GM12865 (cell line): ENCODE data around the gene TRAPPC3.

ENCODE experiments used
- DNase-seq: peaks from one replicate; pipeline ENCODE4 v3.0.0; 2010; ENCODE audit warnings: low read depth
- H3K4me3 ChIP-seq: 2 replicates; pipeline ENCODE4 v1.5.1; 2011; ENCODE audit warnings: mild to moderate bottlenecking, low read depth, low read length, control low read depth
- TF ChIP-seq, protein P1 (sequence below): IDR thresholded peaks from 2 replicates; pipeline ENCODE4 v1.5.1; 2011; ENCODE audit warnings: low read length, control low read depth, low read depth, inconsistent platforms; ENCODE audit not compliant: insufficient read depth; ENCODE audit errors: missing control alignments

TRAPPC3 gene

DNA sequence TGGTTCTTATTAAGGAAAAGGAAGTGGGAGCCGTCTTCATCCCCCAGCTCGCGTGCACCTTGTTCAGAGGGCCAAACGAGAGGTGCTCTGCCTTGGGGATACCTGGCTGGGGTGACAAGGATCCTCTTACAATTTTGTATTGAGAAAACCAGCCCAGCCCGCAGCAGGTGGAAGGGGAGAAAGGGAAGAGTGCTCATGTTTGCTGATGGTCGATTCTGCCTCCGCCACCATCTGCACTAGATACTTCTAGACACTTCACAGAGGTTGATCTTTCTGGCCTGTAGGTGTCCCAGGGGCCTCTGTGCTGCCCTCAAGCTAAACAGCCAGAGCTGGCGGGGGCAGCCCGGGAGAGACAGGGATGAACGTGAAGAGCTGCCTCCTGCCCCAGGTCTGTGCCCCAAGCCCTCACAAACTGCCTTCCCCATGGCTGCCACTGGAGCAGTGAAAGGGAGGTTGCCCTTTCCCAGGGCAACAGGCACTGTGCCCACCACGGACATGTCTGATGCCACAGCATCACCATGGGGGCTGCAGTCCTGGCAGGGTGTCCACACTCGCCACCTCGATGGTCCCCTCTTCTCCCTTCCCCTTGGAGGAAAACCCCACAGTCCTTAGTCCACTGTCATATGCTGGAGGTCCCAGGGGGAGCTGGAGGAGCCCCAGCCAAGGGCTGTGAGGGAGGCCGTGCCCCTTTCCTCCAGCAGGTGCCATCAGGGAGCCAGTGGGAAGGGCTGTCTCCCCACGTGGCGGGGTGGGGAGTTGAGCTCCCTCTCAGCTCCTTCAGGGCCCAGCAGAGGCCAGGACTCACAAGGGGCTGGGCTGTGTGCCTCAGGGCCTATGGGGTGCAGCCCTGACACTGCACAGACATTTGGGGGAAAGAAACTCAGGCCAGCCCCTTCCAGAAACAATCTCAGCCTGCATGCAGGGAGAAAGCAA is 52.5 kb downstream of the TRAPPC3 start:
- DNase-seq: no peak
- no peak overlapping the region for H3K4me3 ChIP-seq
- TF ChIP-seq, protein P1, sequence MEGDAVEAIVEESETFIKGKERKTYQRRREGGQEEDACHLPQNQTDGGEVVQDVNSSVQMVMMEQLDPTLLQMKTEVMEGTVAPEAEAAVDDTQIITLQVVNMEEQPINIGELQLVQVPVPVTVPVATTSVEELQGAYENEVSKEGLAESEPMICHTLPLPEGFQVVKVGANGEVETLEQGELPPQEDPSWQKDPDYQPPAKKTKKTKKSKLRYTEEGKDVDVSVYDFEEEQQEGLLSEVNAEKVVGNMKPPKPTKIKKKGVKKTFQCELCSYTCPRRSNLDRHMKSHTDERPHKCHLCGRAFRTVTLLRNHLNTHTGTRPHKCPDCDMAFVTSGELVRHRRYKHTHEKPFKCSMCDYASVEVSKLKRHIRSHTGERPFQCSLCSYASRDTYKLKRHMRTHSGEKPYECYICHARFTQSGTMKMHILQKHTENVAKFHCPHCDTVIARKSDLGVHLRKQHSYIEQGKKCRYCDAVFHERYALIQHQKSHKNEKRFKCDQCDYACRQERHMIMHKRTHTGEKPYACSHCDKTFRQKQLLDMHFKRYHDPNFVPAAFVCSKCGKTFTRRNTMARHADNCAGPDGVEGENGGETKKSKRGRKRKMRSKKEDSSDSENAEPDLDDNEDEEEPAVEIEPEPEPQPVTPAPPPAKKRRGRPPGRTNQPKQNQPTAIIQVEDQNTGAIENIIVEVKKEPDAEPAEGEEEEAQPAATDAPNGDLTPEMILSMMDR: peak; percentile 8

- H3K4me3 ChIP-seq: no peak overlapping the region
- no peak for DNase-seq
- TF ChIP-seq, protein P1: no peak
These were observed 53.4 kb downstream of the TRAPPC3 start for GRCh38 chr1:36095760-36096405.

DNA sequence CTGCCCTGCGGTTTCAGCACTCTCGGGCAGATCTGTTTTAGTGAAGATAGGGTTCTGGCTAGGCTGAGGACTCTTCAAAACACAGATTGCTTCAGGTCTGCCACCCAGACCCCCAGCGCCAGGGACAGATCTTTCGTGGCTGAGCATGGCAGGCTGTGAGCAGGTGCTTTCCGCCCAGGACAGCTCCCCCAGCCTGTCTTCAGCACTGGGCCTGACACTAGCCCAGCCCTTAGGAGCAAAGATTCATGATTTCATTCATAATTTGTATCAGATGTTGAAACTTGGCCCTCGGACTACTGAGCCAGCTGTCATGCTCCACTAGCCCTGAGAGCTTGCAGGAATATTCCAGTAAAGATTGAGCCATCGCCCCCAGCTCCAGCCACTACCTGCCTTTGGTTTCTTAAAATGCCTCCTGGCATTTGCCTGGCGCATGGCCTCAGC is 54.6 kb downstream of the TRAPPC3 start:
- no peak for DNase-seq
- TF ChIP-seq, protein P1: no peak
- H3K4me3 ChIP-seq: no peak overlapping the region

DNA sequence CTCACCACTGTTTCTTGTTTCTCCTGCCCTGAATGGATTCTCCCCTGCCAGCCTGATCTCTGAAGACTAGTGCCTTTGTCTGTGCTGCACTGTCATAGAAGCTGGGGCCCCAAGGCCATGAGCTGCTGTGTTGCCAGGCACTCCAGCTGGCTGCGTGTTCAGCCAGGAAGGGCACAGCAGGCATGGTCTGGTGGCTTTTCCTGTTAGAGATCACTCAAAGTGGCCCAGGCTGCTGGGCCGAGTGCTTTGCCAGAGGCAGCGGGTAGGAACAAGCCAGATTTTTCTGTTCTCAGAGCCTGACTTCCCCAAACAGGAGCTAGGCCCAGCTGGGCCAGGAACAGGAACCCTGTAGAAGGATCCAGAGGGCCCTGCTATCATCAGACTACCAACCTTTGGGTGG is 55.4 kb downstream of the TRAPPC3 start:
- no peak overlapping the region for H3K4me3 ChIP-seq
- DNase-seq: no peak
- TF ChIP-seq, protein P1: no peak

DNA sequence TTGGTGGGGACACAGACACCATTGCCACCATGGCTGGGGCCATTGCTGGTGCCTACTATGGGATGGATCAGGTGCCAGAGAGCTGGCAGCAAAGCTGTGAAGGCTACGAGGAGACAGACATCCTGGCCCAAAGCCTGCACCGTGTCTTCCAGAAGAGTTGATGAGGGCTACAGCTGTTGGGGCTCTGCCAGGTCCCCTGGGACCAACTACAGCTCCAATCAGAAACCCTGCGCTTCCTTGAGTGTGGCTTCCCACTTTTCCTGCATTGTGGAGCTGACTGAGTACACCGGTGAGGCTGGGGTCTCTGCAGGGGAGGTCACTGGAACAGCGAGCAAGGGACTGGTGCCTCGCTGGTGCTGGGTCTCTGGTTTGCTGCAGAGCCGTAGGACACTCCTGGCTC is 56.1 kb downstream of the TRAPPC3 start:
- TF ChIP-seq, protein P1: no peak
- no peak overlapping the region for H3K4me3 ChIP-seq
- no peak for DNase-seq

DNA sequence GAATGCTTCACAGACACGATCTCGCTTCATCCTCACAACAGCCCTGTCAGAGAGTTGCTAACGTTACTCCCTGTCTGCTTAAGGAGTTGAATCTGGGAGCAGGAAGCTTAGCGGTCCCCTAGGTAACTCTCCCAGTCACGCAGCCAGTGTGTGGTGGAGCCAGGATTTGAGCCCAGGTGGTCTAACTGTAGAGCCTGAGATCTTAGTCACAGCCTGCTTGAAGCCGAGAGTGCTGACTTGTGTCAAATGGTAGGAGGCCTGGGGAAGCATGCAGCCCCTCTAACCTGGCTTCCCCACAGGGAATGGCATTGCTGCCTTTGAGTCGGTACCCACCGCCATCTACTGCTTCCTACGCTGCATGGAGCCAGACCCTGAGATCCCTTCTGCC is 56.5 kb downstream of the TRAPPC3 start:
- H3K4me3 ChIP-seq: no peak overlapping the region
- DNase-seq: no peak
- TF ChIP-seq, protein P1: no peak
